ENCODE data around the gene SRF. TPM values are rescaled to one million over a fixed set of nuclear protein-coding genes. Genes with fewer than 3 reads are reported as not detected.
"Not testable (repeated sequence)": the region's sequence is repeated elsewhere in the genome, so short reads cannot be mapped to it uniquely, and the experiment has no call there.

The SRF gene
- polyA plus RNA-seq (ENCODE audit: insufficient read length in 3 of 3) = 10 to 100 TPM; 29.5 to 32.8 (median 30.6) TPM

DNA sequence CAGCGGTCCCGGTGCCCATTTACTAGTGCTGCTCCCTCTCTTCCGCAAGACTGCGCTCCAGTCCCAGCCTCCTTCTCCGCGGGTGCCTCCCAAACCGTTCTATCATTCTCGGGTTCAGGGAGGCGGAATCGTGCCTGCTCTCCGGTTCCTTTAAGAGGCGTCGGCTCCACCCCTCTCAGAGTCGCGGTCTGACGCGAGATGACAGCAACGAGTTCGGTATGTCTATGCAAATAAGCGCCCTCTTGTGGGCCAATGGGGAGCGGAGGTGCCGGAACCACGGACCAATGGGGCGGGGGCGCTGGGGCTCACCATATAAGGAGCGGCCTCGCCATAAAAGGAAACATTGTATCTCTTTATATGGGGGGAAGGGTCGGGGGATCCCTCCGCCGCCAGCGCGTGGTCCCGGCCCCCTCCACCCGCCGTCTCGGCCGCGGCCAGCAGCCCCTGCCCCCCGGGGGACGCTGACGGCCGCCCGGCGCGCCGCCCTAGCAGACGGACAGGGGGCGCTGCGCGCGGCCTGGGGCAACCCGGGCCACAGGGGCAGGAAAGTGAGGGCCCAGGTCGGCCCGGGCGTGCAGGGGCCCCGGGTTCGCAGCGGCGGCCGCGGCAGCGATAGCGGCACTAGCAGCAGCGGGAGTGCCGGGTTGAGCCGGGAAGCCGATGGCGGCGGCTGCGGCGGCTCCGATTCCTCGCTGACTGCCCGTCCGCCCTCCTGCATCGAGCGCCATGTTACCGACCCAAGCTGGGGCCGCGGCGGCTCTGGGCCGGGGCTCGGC, at the start of gene SRF:
SRF (plus strand) TSS at position 339 of the 776 bp plus-strand sequence; CDS start at position 727, 388 bp downstream.
- DNase-seq (ENCODE audit: low read depth in 3 of 3, low spot score in 2 of 3) = peak; percentile 98 to 99 (median 99)

GRCh38 chr6:43122146-43122545, 48.9 kb upstream of the SRF start:
- DNase-seq (ENCODE audit: low read depth in 3 of 3, low spot score in 2 of 3) = no peak

DNA sequence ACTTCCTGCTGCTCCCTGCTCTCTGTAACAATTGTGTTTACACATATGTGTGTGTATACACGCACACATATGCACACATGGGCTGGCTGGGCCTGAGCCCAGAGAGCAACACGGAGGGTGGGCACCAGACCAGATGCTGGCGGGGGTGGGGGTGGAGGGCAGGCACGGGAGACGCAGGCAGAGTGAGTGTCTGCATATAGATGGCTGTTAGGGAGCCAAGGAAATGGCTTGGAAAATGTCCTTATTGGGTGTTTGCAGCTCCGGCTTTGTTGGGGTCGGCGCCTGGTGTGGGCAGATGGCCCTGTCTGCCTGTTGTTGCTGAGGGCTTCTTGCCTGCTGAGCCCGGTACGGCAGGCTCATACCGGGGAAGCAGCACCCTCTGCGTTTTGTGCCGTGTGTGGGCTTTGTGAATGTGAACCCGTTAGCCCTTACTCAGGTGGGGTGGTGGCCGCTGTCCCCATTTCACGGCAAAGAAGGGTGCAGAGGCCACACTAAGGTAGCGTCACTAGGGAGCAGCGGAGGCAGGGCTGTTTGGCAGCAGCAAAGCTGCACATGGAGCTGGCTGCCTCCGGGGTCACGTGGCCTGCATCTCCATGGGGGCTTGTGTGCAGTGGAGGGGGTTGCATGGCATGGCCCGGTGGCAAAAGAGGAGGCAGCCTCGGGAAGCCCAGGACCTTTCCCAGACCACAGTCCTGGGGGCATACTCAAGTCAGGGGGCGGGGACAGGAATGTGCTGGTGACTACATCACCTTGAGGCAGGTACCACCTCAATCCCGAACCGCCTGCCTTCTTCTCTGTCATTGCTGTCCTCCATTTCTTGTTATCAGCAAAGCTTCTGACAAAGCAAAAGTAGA, 47.4 kb upstream of the SRF start:
- no peak for DNase-seq (ENCODE audit: low read depth in 3 of 3, low spot score in 2 of 3)

DNA sequence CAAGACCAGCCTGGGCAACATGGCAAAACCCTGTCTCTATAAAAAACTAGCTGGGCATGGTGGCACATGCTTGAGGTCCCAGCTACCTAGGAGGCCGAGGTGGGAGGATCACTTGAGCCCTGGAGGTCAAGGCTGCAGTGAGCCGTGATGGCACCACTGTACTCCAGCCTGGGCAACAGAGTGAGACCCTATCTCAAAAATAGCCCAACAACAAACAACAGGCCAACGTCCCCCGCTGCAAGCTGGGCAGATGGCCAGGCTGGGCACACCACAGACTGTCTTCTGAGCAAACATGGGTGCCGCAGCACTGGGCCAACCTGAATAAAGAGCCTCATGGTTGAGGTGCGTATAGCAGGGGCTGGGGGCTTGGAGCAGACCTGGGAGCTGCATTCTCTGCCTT, 46.6 kb upstream of the SRF start:
- DNase-seq (ENCODE audit: low read depth in 3 of 3, low spot score in 2 of 3) = no peak

DNA sequence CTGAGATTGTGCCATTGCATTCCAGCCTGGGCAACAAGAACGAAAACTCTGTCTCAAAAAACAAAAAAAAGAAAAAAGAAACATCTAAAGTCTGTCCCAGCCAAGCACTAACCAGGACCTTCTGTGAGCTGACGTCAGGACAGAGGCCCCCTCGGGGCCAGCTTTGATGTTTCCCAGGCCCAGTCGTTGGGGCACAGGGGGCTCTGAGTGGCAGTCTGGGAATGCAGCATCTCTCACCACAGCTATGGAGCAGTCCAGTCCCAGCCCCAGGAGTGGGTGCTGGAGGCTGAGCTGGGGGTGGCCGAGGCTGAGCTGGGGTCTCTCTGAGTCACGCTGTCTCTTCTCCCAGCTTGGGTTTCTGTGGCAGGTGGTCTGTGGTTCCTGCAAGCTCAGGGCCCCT, 46.0 kb upstream of the SRF start:
- DNase-seq (ENCODE audit: low read depth in 3 of 3, low spot score in 2 of 3) = no peak

DNA sequence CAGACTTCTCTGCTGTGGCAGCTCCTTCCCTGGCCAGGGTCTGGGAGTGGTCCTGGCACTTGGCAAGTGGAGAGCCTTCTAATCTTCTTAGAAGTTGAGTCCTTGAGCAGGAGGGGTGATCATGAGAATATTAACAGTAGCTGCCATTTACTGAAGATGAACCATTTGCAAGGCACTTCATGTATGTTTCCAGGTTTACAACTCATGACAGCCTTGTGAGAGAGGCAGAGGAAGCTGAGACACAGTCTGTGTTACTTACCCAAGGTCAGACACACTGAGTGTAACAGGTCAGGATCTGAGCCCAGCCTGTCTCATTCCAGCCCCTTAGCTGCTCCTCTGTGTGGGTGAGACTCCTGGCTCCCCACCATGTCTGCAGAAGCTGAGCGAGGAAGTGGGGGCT, 45.5 kb upstream of the SRF start:
- DNase-seq (ENCODE audit: low read depth in 3 of 3, low spot score in 2 of 3) = no peak

- DNase-seq (ENCODE audit: low read depth in 3 of 3, low spot score in 2 of 3) = no peak
Observed at GRCh38 chr6:43127180-43127579, 43.9 kb upstream of the SRF start.

DNA sequence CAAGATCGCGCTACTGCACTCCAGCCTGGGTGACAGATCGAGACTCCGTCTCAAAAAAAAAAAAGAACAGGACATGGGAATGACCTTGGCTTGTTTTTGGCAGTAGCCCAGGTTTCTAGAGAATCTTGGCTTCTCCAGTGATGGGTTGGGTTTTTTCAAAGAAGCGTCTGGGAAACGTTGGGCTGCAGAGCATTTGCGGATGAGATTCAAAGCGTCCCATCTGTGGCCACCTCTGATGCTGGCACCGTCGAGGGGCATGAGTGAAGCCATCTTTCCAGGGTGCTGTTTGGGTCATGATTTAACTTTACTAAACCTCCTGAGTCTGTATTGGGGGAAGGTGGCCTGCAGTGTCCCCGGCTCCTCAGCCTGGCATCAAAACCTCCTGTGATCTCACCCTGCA, 43.2 kb upstream of the SRF start:
- no peak for DNase-seq (ENCODE audit: low read depth in 3 of 3, low spot score in 2 of 3)

DNA sequence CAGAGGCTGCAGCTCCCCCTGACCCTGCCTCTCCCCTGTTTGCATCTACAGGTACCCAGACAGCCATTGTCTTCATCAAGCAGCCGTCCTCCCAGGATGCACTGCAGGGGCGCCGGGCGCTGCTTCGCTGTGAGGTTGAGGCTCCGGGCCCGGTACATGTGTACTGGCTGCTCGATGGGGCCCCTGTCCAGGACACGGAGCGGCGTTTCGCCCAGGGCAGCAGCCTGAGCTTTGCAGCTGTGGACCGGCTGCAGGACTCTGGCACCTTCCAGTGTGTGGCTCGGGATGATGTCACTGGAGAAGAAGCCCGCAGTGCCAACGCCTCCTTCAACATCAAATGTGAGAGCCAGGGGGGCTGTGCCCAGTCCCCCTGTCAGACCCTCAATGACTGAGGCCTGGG, 42.1 kb upstream of the SRF start:
- DNase-seq (ENCODE audit: low read depth in 3 of 3, low spot score in 2 of 3) = no peak

DNA sequence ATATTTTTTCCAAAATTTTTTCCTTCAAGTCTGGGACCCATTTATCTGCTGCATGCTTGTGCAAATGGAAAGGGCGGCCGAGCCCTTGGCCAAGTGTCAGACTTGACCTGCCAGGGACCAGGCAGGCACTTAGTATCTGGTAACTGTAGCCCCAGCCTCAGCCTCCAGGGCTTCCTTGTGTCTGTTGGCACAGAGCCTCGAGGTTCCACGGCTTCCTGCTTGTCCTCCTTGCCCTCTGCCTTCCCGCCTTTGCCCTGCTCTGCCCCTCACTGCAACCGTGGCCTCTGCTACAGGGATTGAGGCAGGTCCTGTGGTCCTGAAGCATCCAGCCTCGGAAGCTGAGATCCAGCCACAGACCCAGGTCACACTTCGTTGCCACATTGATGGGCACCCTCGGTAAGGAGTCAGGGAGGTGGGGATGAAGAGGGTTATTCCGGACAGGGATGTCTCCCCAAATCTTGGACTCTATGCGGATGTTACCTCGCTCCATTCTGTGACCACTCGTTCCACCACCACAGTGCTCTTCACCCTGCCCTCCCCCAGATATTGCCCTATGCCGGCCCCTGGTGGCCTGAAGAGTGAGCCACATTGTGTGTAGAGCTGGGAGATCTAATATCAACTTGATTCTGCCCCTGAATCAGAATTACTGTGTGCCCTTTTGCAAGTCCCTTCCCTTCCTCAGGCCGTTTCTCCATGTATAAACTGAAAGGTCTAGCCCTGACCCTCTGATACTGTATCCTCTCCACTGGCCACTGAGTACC, 41.5 kb upstream of the SRF start:
- DNase-seq (ENCODE audit: low read depth in 3 of 3, low spot score in 2 of 3) = no peak

DNA sequence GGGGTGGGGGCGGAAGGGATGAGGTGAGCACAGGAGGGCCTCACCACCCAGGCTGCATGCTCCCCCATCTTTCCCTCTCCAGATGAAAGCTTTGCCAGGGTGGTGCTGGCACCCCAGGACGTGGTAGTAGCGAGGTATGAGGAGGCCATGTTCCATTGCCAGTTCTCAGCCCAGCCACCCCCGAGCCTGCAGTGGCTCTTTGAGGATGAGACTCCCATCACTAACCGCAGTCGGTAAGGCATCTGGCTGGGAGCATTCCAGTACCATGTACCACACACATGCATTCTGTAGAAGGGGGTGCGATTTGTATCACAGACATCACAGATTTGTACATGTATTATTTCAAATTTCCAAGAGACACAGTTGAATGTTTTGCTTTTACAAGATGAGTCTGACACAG, 40.6 kb upstream of the SRF start:
- DNase-seq (ENCODE audit: low read depth in 3 of 3, low spot score in 2 of 3) = no peak

DNA sequence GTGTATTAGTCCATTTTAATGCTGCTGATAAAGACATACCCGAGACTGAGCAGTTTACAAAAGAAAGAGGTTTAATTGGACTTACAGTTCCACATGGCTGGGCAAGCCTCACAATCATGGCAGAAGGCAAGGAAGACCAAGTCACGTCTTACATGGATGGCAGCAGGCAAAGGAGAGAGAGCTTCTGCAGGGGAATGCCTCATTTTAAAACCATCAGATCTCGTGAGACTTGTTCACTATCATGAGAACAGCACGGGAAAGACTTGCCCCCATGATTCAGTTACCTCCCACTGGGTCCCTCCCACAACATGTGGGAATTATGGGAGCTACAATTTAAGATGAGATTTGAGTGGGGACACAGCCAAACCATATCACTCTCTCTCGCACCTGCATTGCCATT, 39.7 kb upstream of the SRF start:
- DNase-seq (ENCODE audit: low read depth in 3 of 3, low spot score in 2 of 3) = not testable (repeated sequence)

DNA sequence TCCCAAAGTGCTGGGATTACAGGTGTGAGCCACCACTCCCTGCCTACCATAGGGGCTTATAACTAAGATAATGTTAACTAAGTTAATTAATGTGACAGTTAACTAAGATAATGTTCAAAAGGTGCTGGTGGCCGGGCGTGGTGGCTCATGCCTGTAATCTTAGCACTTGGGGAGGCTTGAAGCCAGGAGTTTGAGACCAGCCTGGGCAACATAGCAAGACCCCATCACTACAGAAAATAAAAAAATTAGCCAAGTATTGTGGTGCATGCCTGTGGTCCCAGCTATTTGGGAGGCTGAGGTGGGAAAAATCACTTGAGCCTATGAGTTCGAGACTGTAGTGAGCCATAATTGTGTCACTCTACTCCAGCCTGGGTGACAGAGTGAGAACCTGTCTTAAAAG, 32.8 kb upstream of the SRF start:
- DNase-seq (ENCODE audit: low read depth in 3 of 3, low spot score in 2 of 3) = no peak

GRCh38 chr6:43139973-43140372, 31.1 kb upstream of the SRF start:
- not testable (repeated sequence) for DNase-seq (ENCODE audit: low read depth in 3 of 3, low spot score in 2 of 3)

- DNase-seq (ENCODE audit: low read depth in 3 of 3, low spot score in 2 of 3) = no peak
Observed at GRCh38 chr6:43141644-43142043, 29.4 kb upstream of the SRF start.

DNA sequence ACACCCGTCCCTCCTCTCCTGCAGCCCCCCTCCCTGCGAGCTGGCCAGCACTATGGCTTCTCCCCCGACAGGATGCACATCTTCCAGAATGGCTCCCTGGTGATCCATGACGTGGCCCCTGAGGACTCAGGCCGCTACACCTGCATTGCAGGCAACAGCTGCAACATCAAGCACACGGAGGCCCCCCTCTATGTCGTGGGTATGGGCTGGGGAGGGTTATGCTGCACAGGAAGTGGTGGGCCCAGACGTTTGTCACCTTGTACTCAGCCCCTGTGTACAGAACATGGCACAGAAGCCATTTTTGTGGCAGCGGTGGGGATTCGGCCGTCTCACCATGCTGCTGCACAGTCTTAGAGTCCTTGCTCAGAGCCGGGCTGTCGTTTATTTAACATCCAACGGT, 29.0 kb upstream of the SRF start:
- DNase-seq (ENCODE audit: low read depth in 3 of 3, low spot score in 2 of 3) = no peak

- DNase-seq (ENCODE audit: low read depth in 3 of 3, low spot score in 2 of 3) = peak; percentile 74 to 82 (median 75)
Observed at GRCh38 chr6:43143235-43144128, 27.6 kb upstream of the SRF start.

GRCh38 chr6:43144879-43145278, 26.2 kb upstream of the SRF start:
- DNase-seq (ENCODE audit: low read depth in 3 of 3, low spot score in 2 of 3) = no peak

GRCh38 chr6:43146261-43146660, 24.8 kb upstream of the SRF start:
- no peak for DNase-seq (ENCODE audit: low read depth in 3 of 3, low spot score in 2 of 3)
